Activated CD4-positive, alpha-beta T cell treated with anti-CD3 and anti-CD28 coated beads for 36 hours (primary cell): Measurements from ENCODE around the gene PCDHB4. TPM values are rescaled to one million over a fixed set of nuclear protein-coding genes. Genes with fewer than 3 reads are reported as not detected.
"Not testable (repeated sequence)": the region's sequence is repeated elsewhere in the genome, so short reads cannot be mapped to it uniquely, and the experiment has no call there.

ENCODE experiments used
- ATAC-seq: fragments of 200-7000 bp; cut with Tn5 transposase; one replicate; pipeline ENCODE4 v1.10.0; 2021; ENCODE audit warnings: mild to moderate bottlenecking, moderate library complexity
- CTCF ChIA-PET: fragments of 350-600 bp; sonication (Branson Sonifier 250); formaldehyde crosslinking; loops from one replicate; lab custom pipeline; 2021; ENCODE audit warnings: antibody characterized with exemption; lab: Charles Lee
- POLR2A ChIA-PET: fragments of 350-600 bp; sonication (Branson Sonifier 250); formaldehyde crosslinking; loops from one replicate; lab custom pipeline; 2021; ENCODE audit warnings: antibody characterized with exemption, inconsistent platforms; lab: Charles Lee
- DNase-seq: peaks from one replicate; pipeline ENCODE4 v3.0.0-alpha.2; 2020
- H3K27ac Mint-ChIP-seq: one replicate; pipeline ENCODE4 v1.8.0; 2021; ENCODE audit warnings: mixed read lengths
- H3K27me3 Mint-ChIP-seq: one replicate; pipeline ENCODE4 v1.8.0; 2021; ENCODE audit warnings: mixed read lengths
- H3K36me3 Mint-ChIP-seq: one replicate; pipeline ENCODE4 v1.8.0; 2021; ENCODE audit warnings: low read depth, mixed read lengths
- H3K4me1 Mint-ChIP-seq: one replicate; pipeline ENCODE4 v1.8.0; 2021; ENCODE audit warnings: mixed read lengths
- H3K4me3 Mint-ChIP-seq: one replicate; pipeline ENCODE4 v1.8.0; 2021; ENCODE audit warnings: mild to moderate bottlenecking, moderate library complexity, mixed read lengths
- H3K9me3 Mint-ChIP-seq: one replicate; pipeline ENCODE4 v1.8.0; 2021; ENCODE audit warnings: low read depth, mixed read lengths
- intact Hi-C, 2 experiments: fragments of 100-400 bp; cut with DNase I in 1 of 2; cut with micrococcal nuclease in 1 of 2; formaldehyde crosslinking; loops; one replicate each; pipeline versions ENCODE4 v1.14.2 to v1.15.1; 2022 to 2024; cut with DNase I, micrococcal nuclease
- total RNA-seq, 2 experiments: library from RNA; stranded (reverse); gene quantifications; one replicate each; pipeline ENCODE4 v1.2.3, GENCODE V29; 2021

PCDHB4 gene
- total RNA-seq, 2 experiments from 2014 or later, result not detected

GRCh38 chr5:141150224-141150992 lies 28.8 kb downstream of the PCDHB4 start:
- ATAC-seq, result no peak
- Mint-ChIP-seq H3K4me3 (no peak overlapping the region), H3K27ac (no peak overlapping the region), H3K36me3 (peaks cover 12% of the 10 kb centered on the region), H3K9me3 (peaks cover 21% of the 10 kb centered on the region), H3K4me1 (peaks cover 4% of the 10 kb centered on the region), H3K27me3 (peaks cover 39% of the 10 kb centered on the region)
- no peak for DNase-seq
- ChIA-PET CTCF (interaction anchor here (0.7 to 1.3 kb wide), 3 partner anchors 25 to 407 kb away, joined by 3 read pairs; no protein-coding TSS in a partner anchor), POLR2A (interaction anchor here (0.8 kb wide), 1 partner anchor 305 kb away, joined by 3 read pairs; no protein-coding TSS in a partner anchor)
- intact Hi-C loops, result no loop called here

GRCh38 chr5:141150993-141151325 lies 29.3 kb downstream of the PCDHB4 start:
- POLR2A ChIA-PET, result interaction anchor here (0.8 kb wide), 1 partner anchor 305 kb away, joined by 3 read pairs; no protein-coding TSS in a partner anchor
- CTCF ChIA-PET, result interaction anchor here (0.8 kb wide), 1 partner anchor 26 kb away, joined by 3 read pairs; no protein-coding TSS in a partner anchor
- intact Hi-C loops, result no loop called here

GRCh38 chr5:141151632-141152031 lies 30.0 kb downstream of the PCDHB4 start:
- POLR2A ChIA-PET, DNase-seq, CTCF ChIA-PET, H3K4me3 Mint-ChIP-seq, H3K27ac Mint-ChIP-seq, ATAC-seq, intact Hi-C loops, H3K4me1 Mint-ChIP-seq: not testable (repeated sequence)
- H3K9me3 Mint-ChIP-seq, result peaks cover 21% of the 10 kb centered on the region
- peaks cover 17% of the 10 kb centered on the region for H3K36me3 Mint-ChIP-seq
- H3K27me3 Mint-ChIP-seq, result peaks cover 48% of the 10 kb centered on the region

More at GRCh38 chr5:141150993-141151325, 29.3 kb downstream of the PCDHB4 start:
- Mint-ChIP-seq H3K4me1 (peaks cover 4% of the 10 kb centered on the region), H3K36me3 (peaks cover 12% of the 10 kb centered on the region), H3K4me3 (no peak overlapping the region), H3K27me3 (peaks cover 43% of the 10 kb centered on the region), H3K27ac (no peak overlapping the region), H3K9me3 (peaks cover 21% of the 10 kb centered on the region)
- ATAC-seq (no peak), DNase-seq (no peak)

- peaks cover 53% of the 10 kb centered on the region for H3K27me3 Mint-ChIP-seq
- H3K4me1 Mint-ChIP-seq, H3K27ac Mint-ChIP-seq, DNase-seq, H3K4me3 Mint-ChIP-seq, ATAC-seq, POLR2A ChIA-PET, intact Hi-C loops: not testable (repeated sequence)
- peaks cover 21% of the 10 kb centered on the region for H3K9me3 Mint-ChIP-seq
- CTCF ChIA-PET, result interaction anchor here (0.7 kb wide), 1 partner anchor 390 kb away, joined by 3 read pairs; no protein-coding TSS in a partner anchor
- H3K36me3 Mint-ChIP-seq, result peaks cover 18% of the 10 kb centered on the region
Measured at GRCh38 chr5:141152096-141152495, 30.5 kb downstream of the PCDHB4 start.

GRCh38 chr5:141155540-141156374 lies 34.1 kb downstream of the PCDHB4 start:
- intact Hi-C loops, result no loop called here
- ATAC-seq, result no peak
- Mint-ChIP-seq H3K27me3 (peaks cover 49% of the 10 kb centered on the region), H3K9me3 (peaks cover 17% of the 10 kb centered on the region), H3K4me3 (no peak overlapping the region), H3K4me1 (no peaks in the 10 kb centered on the region), H3K36me3 (peaks cover 14% of the 10 kb centered on the region), H3K27ac (no peak overlapping the region)
- ChIA-PET POLR2A (no interaction called here), CTCF (interaction anchor here (0.6 to 1.5 kb wide), 4 partner anchors 79 to 1205 kb away, joined by 3 to 5 read pairs (median 3); no protein-coding TSS in a partner anchor)
- DNase-seq, result no peak

GRCh38 chr5:141157356-141157755 lies 35.7 kb downstream of the PCDHB4 start:
- POLR2A ChIA-PET, H3K36me3 Mint-ChIP-seq: not testable (repeated sequence)

GRCh38 chr5:141157901-141158300 lies 36.3 kb downstream of the PCDHB4 start:
- H3K9me3 Mint-ChIP-seq, H3K4me1 Mint-ChIP-seq, intact Hi-C loops, DNase-seq, H3K4me3 Mint-ChIP-seq, H3K36me3 Mint-ChIP-seq, POLR2A ChIA-PET, H3K27ac Mint-ChIP-seq, ATAC-seq: not testable (repeated sequence)
- CTCF ChIA-PET, result interaction anchor here (0.6 kb wide), 1 partner anchor 100 kb away, joined by 3 read pairs; no protein-coding TSS in a partner anchor
- peaks cover 37% of the 10 kb centered on the region for H3K27me3 Mint-ChIP-seq

More at GRCh38 chr5:141157356-141157755, 35.7 kb downstream of the PCDHB4 start:
- CTCF ChIA-PET, H3K27ac Mint-ChIP-seq, DNase-seq, H3K4me3 Mint-ChIP-seq, H3K4me1 Mint-ChIP-seq, intact Hi-C loops, ATAC-seq: not testable (repeated sequence)
- H3K27me3 Mint-ChIP-seq, result peaks cover 40% of the 10 kb centered on the region
- H3K9me3 Mint-ChIP-seq, result peaks cover 11% of the 10 kb centered on the region

GRCh38 chr5:141172381-141173204 lies 51.0 kb downstream of the PCDHB4 start, which contains the start of gene PCDHB7:
TSS of gene PCDHB7 (plus strand) at chr5:141172644. CDS start at chr5:141172836, 192 bp downstream.
- peak; percentile 50 for DNase-seq
- CTCF ChIA-PET, result interaction anchor here (0.6 kb wide), 1 partner anchor 15 kb away, joined by 3 read pairs; no protein-coding TSS in a partner anchor

GRCh38 chr5:141174291-141175104 lies 52.9 kb downstream of the PCDHB4 start:
- H3K27ac Mint-ChIP-seq, DNase-seq, intact Hi-C loops, H3K4me1 Mint-ChIP-seq, CTCF ChIA-PET, POLR2A ChIA-PET, H3K4me3 Mint-ChIP-seq, ATAC-seq, H3K36me3 Mint-ChIP-seq: not testable (repeated sequence)
- peaks cover 12% of the 10 kb centered on the region for H3K9me3 Mint-ChIP-seq
- H3K27me3 Mint-ChIP-seq, result peaks cover 27% of the 10 kb centered on the region

More at GRCh38 chr5:141172381-141173204, 51.0 kb downstream of the PCDHB4 start, which contains the start of gene PCDHB7:
- Mint-ChIP-seq H3K4me3 (no peak within 1 kb of the TSS), H3K4me1 (no peaks in the 10 kb centered on the region), H3K27ac (no peak within 1 kb of the TSS), H3K36me3 (peaks cover 2% of the 10 kb centered on the region), H3K9me3 (peaks cover 12% of the 10 kb centered on the region), H3K27me3 (peaks cover 36% of the 10 kb centered on the region)
- POLR2A ChIA-PET, result no interaction called here
- no peak for ATAC-seq
- intact Hi-C loops, result no loop called here
